ENCODE measurements around the gene HP1BP3.

HP1BP3 gene, protein sequence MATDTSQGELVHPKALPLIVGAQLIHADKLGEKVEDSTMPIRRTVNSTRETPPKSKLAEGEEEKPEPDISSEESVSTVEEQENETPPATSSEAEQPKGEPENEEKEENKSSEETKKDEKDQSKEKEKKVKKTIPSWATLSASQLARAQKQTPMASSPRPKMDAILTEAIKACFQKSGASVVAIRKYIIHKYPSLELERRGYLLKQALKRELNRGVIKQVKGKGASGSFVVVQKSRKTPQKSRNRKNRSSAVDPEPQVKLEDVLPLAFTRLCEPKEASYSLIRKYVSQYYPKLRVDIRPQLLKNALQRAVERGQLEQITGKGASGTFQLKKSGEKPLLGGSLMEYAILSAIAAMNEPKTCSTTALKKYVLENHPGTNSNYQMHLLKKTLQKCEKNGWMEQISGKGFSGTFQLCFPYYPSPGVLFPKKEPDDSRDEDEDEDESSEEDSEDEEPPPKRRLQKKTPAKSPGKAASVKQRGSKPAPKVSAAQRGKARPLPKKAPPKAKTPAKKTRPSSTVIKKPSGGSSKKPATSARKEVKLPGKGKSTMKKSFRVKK

DNA sequence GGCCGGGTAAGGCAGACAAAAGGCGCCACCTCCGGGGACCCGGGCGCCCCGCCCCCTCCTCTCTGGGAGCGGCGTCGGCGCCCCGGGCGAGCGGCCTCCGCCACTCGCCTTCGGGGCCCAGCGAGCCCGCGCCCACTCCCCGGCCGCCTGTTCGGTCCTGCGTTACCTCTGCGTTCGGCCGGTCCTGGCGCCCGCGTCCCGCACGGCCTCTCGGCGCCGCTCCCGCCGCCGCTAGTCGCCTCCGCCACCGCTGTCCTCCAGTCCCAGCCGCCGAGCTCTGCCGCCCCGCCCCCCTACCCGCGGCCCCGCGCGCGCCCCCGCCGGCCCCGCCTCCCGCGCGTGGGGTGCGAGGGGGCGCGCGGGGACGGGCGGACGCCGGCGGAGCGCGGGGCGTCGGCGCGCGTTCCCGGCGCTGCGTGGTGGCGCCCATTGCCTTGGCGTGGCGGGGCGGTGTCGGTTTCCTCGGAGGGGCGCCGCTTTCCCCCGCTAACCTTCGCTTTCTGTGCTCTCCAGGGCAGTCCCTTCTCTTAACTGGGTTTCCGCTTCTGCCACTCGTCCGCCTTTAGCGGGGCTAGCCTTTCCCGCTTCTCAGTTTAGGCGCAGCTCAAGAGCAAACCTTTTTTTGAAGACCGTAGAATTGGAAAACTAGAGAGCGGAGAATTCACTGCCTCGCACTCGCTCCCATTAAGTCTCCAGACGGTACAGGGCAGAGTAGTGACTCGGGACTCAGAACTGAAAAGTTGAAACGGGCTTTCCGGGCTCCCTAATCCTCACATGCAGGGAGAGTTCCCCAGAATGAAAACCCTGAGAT lies at the start of gene HP1BP3:
Gene HP1BP3 (minus strand): TSS at position 279 of the 811 bp plus-strand sequence. CDS start 6,867 bp downstream, outside the sequence.
- Histone ChIP-seq H3K4me3 (ENCODE audit: low read length) (peak within 1 kb of the TSS; percentile 67), H3K9me3 (ENCODE audit: control insufficient read depth, low read length) (no peaks in the 10 kb centered on the region), H3K4me1 (ENCODE audit: control insufficient read depth, insufficient read depth, low read length) (peaks cover 21% of the 10 kb centered on the region), H3K27me3 (ENCODE audit: control insufficient read depth, insufficient read depth, low read length) (no peaks in the 10 kb centered on the region), H3K9ac (ENCODE audit: low read length) (peak within 1 kb of the TSS; percentile 95), H3K36me3 (ENCODE audit: control insufficient read depth, insufficient read depth, low read length) (no peaks in the 10 kb centered on the region)

DNA sequence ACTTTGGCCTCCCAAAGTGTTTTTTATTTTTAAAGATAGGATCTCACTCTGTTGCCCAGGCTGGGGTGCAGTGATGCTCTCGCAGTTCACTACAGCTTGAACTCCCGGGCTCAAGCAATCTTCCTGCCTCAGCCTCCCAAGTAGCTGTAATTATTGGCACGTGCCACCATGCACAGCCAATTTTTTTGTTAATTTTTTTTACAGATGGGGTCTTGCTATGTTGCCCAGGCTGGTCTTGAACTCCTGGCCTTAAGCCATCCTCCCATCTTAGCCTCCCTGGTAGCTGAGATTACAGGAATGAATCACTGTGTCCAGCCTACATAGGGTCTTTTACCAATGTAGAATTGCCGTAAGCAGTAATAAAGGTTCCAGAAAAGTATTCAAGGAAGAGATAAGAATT lies 49.1 kb upstream of the HP1BP3 start:
- Histone ChIP-seq H3K4me1 (ENCODE audit: control insufficient read depth, insufficient read depth, low read length) (no peaks in the 10 kb centered on the region), H3K36me3 (ENCODE audit: control insufficient read depth, insufficient read depth, low read length) (no peaks in the 10 kb centered on the region), H3K9me3 (ENCODE audit: control insufficient read depth, low read length) (no peaks in the 10 kb centered on the region), H3K4me3 (ENCODE audit: low read length) (no peak overlapping the region), H3K9ac (ENCODE audit: low read length) (no peak overlapping the region), H3K27me3 (ENCODE audit: control insufficient read depth, insufficient read depth, low read length) (no peaks in the 10 kb centered on the region)

DNA sequence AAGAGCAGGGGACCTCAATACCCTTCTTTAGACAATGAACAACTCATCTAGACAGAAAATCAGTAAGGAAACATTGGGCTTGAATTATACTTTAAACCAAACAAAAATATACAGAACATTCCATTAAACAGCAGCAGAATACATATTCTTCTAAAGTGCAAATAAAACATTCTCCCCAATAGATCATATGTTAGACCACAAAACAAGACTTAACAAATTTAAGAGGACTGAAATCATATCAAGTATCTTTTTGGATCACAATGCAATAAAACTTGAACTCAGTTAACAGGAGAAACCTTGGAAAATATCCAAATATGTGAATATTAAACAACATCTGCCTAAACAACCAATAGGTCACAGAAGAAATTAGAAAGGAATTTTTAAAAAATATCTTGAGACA lies 47.7 kb upstream of the HP1BP3 start:
- Histone ChIP-seq H3K36me3 (ENCODE audit: control insufficient read depth, insufficient read depth, low read length) (no peaks in the 10 kb centered on the region), H3K27me3 (ENCODE audit: control insufficient read depth, insufficient read depth, low read length) (no peaks in the 10 kb centered on the region), H3K4me3 (ENCODE audit: low read length) (no peak overlapping the region), H3K9me3 (ENCODE audit: control insufficient read depth, low read length) (no peaks in the 10 kb centered on the region), H3K9ac (ENCODE audit: low read length) (no peak overlapping the region), H3K4me1 (ENCODE audit: control insufficient read depth, insufficient read depth, low read length) (no peaks in the 10 kb centered on the region)

DNA sequence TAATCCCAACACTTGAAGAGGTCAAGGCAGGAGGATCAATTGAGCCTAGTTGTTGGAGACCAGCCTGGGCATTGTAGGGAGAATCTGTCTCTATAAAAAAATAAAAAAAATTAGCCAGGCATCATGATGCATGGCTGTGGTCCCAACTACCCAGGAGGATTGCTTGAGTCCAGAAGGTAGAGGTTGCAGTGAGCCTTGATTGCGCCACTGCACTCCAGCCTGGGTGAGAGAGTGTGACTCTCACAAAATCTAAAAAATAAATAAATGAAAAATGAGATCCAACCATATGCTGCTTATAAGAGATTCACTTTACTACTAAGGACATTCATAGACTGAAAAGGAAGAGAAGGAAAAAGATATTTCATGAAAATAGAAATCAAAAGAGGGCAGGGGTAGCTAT lies 47.1 kb upstream of the HP1BP3 start:
- H3K9ac ChIP-seq (ENCODE audit: low read length) = no peak overlapping the region
- H3K4me3 ChIP-seq (ENCODE audit: low read length) = no peak overlapping the region
- no peaks in the 10 kb centered on the region for H3K4me1 ChIP-seq (ENCODE audit: control insufficient read depth, insufficient read depth, low read length)
- no peaks in the 10 kb centered on the region for H3K36me3 ChIP-seq (ENCODE audit: control insufficient read depth, insufficient read depth, low read length)
- no peaks in the 10 kb centered on the region for H3K9me3 ChIP-seq (ENCODE audit: control insufficient read depth, low read length)
- H3K27me3 ChIP-seq (ENCODE audit: control insufficient read depth, insufficient read depth, low read length) = no peaks in the 10 kb centered on the region

DNA sequence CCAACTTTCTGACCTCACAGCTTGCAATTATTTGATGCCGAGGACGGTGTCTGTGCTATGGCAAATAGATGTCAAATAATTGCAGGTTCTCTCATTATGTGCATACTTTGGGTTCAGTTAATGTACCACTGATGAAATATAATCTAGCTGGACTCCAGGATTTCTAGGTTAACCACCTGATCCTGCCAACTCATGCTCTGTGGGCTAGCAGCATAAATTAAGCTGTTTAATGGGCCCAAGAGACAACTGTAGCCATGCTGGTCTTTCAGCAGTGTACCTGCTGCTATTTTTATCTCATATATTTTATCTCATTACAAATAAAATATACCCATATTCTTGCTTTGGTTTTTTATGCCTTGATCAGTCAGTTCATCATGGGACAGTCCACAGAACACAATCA lies 43.3 kb upstream of the HP1BP3 start:
- Histone ChIP-seq H3K9me3 (ENCODE audit: control insufficient read depth, low read length) (no peaks in the 10 kb centered on the region), H3K4me3 (ENCODE audit: low read length) (no peak overlapping the region), H3K27me3 (ENCODE audit: control insufficient read depth, insufficient read depth, low read length) (no peaks in the 10 kb centered on the region), H3K4me1 (ENCODE audit: control insufficient read depth, insufficient read depth, low read length) (no peaks in the 10 kb centered on the region), H3K9ac (ENCODE audit: low read length) (no peak overlapping the region), H3K36me3 (ENCODE audit: control insufficient read depth, insufficient read depth, low read length) (no peaks in the 10 kb centered on the region)

DNA sequence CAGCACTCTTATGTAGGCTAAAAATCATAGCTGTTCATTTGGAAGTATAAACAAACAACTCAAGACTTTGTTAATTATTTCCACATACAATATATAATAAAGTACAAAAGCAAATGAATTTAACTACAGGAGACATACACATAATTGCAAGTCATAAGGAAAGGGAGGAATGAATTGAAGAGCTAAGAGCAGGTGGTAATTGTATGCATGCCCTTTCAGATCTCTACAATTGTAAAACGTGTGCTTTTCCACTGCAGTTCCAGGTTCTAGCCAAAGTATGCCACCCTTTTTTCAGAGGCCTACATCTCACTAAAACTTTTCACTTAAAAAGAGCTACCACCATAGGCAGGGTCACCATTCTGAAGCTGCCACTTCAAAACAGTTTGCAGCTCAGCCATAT lies 42.8 kb upstream of the HP1BP3 start:
- Histone ChIP-seq H3K4me3 (ENCODE audit: low read length) (no peak overlapping the region), H3K4me1 (ENCODE audit: control insufficient read depth, insufficient read depth, low read length) (no peaks in the 10 kb centered on the region), H3K27me3 (ENCODE audit: control insufficient read depth, insufficient read depth, low read length) (no peaks in the 10 kb centered on the region), H3K9ac (ENCODE audit: low read length) (no peak overlapping the region), H3K36me3 (ENCODE audit: control insufficient read depth, insufficient read depth, low read length) (no peaks in the 10 kb centered on the region), H3K9me3 (ENCODE audit: control insufficient read depth, low read length) (no peaks in the 10 kb centered on the region)

DNA sequence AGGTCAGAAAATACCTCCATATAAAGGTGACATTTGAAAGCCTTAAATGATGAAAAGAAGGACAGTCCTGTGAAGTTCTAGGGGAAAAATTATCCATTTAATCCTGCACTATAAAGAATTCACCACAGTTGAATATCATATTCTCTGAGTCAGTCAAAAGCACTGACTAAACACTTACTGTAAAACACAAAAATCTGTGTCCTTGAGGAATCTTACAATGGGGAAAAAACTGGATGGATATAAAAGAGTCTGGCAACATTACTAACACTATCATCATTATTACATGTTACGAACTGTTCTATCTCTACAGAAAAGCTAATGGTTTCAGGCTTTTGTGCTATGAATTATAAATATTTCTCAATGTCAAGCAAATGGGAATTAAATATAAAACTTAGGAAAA lies 42.4 kb upstream of the HP1BP3 start:
- H3K9ac ChIP-seq (ENCODE audit: low read length) = no peak overlapping the region
- no peaks in the 10 kb centered on the region for H3K27me3 ChIP-seq (ENCODE audit: control insufficient read depth, insufficient read depth, low read length)
- H3K4me3 ChIP-seq (ENCODE audit: low read length) = no peak overlapping the region
- H3K4me1 ChIP-seq (ENCODE audit: control insufficient read depth, insufficient read depth, low read length) = no peaks in the 10 kb centered on the region
- H3K36me3 ChIP-seq (ENCODE audit: control insufficient read depth, insufficient read depth, low read length) = no peaks in the 10 kb centered on the region
- no peaks in the 10 kb centered on the region for H3K9me3 ChIP-seq (ENCODE audit: control insufficient read depth, low read length)

DNA sequence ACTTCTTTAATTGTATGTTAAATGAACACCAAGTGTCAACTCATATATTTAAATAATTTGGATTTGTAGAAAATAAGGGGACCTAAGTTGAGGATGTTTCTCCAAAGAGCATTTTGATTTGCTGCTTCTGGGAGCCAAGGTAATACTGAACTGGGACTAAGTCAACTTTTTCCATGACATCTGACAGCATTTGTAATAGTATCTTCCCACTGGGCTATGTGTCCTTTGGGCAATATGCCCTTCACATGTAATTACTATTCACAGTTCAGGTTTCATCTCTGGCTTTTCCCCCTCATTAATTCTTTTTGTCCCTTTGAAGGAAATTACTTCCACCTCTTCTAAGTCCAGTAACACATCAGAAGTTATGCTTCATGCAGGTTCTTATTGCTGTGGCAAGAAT lies 36.7 kb upstream of the HP1BP3 start:
- no peak overlapping the region for H3K4me3 ChIP-seq (ENCODE audit: low read length)
- no peaks in the 10 kb centered on the region for H3K4me1 ChIP-seq (ENCODE audit: control insufficient read depth, insufficient read depth, low read length)
- no peaks in the 10 kb centered on the region for H3K9me3 ChIP-seq (ENCODE audit: control insufficient read depth, low read length)
- no peak overlapping the region for H3K9ac ChIP-seq (ENCODE audit: low read length)
- no peaks in the 10 kb centered on the region for H3K36me3 ChIP-seq (ENCODE audit: control insufficient read depth, insufficient read depth, low read length)
- no peaks in the 10 kb centered on the region for H3K27me3 ChIP-seq (ENCODE audit: control insufficient read depth, insufficient read depth, low read length)

DNA sequence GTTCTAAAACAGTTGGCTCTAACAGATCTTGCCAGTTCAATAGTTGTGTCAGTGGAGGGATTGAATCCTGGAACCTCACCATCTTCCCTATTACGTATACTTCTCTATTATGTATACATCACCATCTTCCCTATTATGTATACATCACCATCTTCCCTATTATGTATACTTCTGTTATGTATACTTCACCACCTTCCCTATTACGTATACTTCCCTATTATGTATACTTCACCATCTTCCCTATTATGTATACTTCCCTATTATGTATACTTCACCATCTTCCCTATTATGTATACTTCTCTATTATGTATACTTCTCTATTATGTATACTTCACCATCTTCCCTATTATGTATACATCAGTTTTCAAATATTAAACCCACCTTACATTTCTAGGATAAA lies 34.4 kb upstream of the HP1BP3 start:
- Histone ChIP-seq H3K27me3 (ENCODE audit: control insufficient read depth, insufficient read depth, low read length) (no peaks in the 10 kb centered on the region), H3K36me3 (ENCODE audit: control insufficient read depth, insufficient read depth, low read length) (no peaks in the 10 kb centered on the region), H3K9me3 (ENCODE audit: control insufficient read depth, low read length) (no peaks in the 10 kb centered on the region), H3K4me1 (ENCODE audit: control insufficient read depth, insufficient read depth, low read length) (no peaks in the 10 kb centered on the region), H3K9ac (ENCODE audit: low read length) (no peak overlapping the region), H3K4me3 (ENCODE audit: low read length) (no peak overlapping the region)

DNA sequence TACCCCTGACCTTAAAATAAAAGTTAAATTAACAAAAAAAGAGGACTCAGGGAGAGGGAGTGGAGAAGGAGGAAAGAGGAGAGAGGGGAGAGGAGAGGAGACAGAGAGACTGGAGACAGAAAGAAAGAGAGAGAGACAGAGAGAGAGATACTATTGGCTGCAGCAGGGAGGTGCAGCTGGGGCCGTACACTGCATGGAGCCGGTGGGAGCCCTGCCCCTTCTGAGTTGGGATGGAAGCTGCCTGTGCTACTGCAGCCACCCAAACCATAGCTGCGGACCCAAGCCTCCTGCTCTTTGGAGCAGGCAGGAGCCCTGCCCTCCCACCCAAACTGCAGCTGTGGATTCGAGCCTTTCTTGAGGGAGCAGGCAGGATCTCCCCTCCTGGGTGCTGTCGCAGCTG lies 32.7 kb upstream of the HP1BP3 start:
- no peaks in the 10 kb centered on the region for H3K4me1 ChIP-seq (ENCODE audit: control insufficient read depth, insufficient read depth, low read length)
- H3K36me3 ChIP-seq (ENCODE audit: control insufficient read depth, insufficient read depth, low read length) = no peaks in the 10 kb centered on the region

DNA sequence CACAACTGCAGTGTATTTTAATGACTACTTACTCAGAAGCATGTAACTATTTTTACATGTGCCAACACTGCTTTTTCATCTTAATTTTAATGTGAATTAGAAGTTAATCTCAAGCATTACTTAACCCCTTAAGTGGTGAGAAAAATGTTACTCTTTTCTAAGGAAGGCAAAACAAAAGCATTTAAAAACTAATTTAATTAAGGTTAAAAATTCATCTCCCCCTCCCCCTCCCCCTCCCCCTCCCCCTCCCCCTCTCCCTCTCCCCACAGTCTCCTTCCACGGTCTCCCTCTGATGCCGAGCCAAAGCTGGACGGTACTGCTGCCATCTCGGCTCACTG lies 27.4 kb upstream of the HP1BP3 start:
- H3K36me3 ChIP-seq (ENCODE audit: control insufficient read depth, insufficient read depth, low read length) = no peaks in the 10 kb centered on the region
- H3K4me3 ChIP-seq (ENCODE audit: low read length) = no peak overlapping the region
- no peaks in the 10 kb centered on the region for H3K27me3 ChIP-seq (ENCODE audit: control insufficient read depth, insufficient read depth, low read length)
- H3K9ac ChIP-seq (ENCODE audit: low read length) = no peak overlapping the region
- no peaks in the 10 kb centered on the region for H3K4me1 ChIP-seq (ENCODE audit: control insufficient read depth, insufficient read depth, low read length)
- no peaks in the 10 kb centered on the region for H3K9me3 ChIP-seq (ENCODE audit: control insufficient read depth, low read length)

More for the DNA sequence above, 32.7 kb upstream of the HP1BP3 start:
- H3K9me3 ChIP-seq (ENCODE audit: control insufficient read depth, low read length) = no peaks in the 10 kb centered on the region
- H3K9ac ChIP-seq (ENCODE audit: low read length) = no peak overlapping the region
- no peaks in the 10 kb centered on the region for H3K27me3 ChIP-seq (ENCODE audit: control insufficient read depth, insufficient read depth, low read length)
- no peak overlapping the region for H3K4me3 ChIP-seq (ENCODE audit: low read length)

DNA sequence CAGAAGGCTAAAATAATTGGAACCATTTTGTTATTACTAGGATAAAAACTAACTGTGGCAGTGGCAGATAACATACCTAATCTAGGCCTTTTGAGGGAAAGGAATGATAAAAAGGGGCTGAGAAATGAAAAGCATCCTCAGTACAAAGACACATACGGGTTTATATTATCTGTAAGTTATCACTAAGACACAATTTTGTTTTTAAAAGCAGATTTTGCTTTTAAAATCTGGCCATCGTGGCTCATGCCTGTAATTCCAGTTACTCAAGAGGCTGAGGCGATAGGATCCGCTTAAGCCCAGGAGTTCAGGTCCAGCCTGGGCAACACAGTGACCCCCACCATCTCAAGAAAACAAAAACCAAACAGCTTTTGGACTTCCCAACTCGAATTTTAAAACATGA lies 24.8 kb upstream of the HP1BP3 start:
- Histone ChIP-seq H3K4me3 (ENCODE audit: low read length) (no peak overlapping the region), H3K9ac (ENCODE audit: low read length) (no peak overlapping the region), H3K9me3 (ENCODE audit: control insufficient read depth, low read length) (no peaks in the 10 kb centered on the region), H3K27me3 (ENCODE audit: control insufficient read depth, insufficient read depth, low read length) (no peaks in the 10 kb centered on the region), H3K4me1 (ENCODE audit: control insufficient read depth, insufficient read depth, low read length) (no peaks in the 10 kb centered on the region), H3K36me3 (ENCODE audit: control insufficient read depth, insufficient read depth, low read length) (no peaks in the 10 kb centered on the region)

All from mucosa of stomach (tissue), 1 donor.